OCI-LY7 (cell line): Measurements from ENCODE around the gene NTM.

Experiments used
- CTCF ChIP-seq: fragments of 200-600 bp; sonication (generic); conservative IDR thresholded peaks from 2 replicates; pipeline ENCODE4 v1.5.1; 2014; ENCODE audit warnings: mild to moderate bottlenecking, antibody characterized with exemption, low read length, moderate library complexity, mixed read lengths
- EZH2phosphoT487 ChIP-seq: fragments of 200-600 bp; sonication (generic); IDR thresholded peaks from 2 replicates; pipeline ENCODE4 v1.6.1; 2018; ENCODE audit warnings: low read depth, borderline replicate concordance, mild to moderate bottlenecking, mixed run types, antibody characterized with exemption, low read length, moderate library complexity, mixed read lengths

GRCh38 chr11:131945706-131946105 is 575.3 kb downstream of the NTM start:
- TF ChIP-seq CTCF, result no peak
- TF ChIP-seq EZH2phosphoT487, result no peak
